Cardiac fibroblast (primary cell): ENCODE data around the gene NTRK3.

ENCODE experiments used
- DNase-seq, 2 donors: peaks; one replicate each; pipeline versions ENCODE4 v3.0.0 to v3.0.0-alpha.2; 2010; ENCODE audit warnings: low read depth in 2 of 2
- H3K4me3 ChIP-seq, 2 donors: replicated peaks in 1 of 2; 1 replicate in 1 of 2; 2 replicates in 1 of 2; pipeline ENCODE4 v1.5.1; 2011; ENCODE audit warnings: low read depth in 2 of 2, low read length in 2 of 2, mild to moderate bottlenecking in 2 of 2, moderate library complexity in 1 of 2
- TF ChIP-seq, protein P1 (sequence below): IDR thresholded peaks from one replicate; pipeline ENCODE4 v1.5.1; 2011; ENCODE audit warnings: low read depth, mild to moderate bottlenecking, low read length, inconsistent platforms

Gene NTRK3

DNA sequence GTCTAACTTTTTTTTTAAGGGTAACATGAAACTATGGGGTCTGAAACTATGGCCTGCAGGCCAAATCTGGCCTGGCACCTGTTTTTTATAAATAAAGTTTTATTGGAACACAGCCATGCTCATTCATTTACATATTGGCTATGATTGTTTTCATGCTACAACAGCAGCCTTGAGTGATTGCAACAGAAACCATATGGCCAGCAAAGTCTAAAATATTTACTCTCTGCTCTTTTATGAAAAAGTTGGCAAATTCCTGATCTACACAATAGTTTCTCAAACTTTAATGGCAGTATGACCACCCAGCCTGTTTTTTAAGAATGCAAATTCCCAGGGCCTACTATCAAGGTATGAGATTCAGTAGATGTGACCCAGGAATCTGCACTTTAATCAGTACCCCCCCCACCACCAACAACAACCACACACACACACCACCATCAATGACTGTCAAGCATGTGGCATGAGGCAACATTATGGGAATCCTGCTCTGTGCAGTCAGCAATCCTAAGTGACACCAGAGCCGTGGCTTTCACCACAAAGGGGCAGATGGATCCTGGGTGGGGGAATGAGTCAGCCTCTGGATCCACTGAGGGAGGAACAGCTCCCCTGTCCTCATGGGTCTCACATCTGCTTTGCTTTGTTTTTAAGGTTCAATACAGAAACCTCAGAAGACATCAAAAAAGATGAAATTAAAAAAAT lies 142.8 kb downstream of the NTRK3 start:
- H3K4me3 ChIP-seq = no peak overlapping the region
- TF ChIP-seq, protein P1, sequence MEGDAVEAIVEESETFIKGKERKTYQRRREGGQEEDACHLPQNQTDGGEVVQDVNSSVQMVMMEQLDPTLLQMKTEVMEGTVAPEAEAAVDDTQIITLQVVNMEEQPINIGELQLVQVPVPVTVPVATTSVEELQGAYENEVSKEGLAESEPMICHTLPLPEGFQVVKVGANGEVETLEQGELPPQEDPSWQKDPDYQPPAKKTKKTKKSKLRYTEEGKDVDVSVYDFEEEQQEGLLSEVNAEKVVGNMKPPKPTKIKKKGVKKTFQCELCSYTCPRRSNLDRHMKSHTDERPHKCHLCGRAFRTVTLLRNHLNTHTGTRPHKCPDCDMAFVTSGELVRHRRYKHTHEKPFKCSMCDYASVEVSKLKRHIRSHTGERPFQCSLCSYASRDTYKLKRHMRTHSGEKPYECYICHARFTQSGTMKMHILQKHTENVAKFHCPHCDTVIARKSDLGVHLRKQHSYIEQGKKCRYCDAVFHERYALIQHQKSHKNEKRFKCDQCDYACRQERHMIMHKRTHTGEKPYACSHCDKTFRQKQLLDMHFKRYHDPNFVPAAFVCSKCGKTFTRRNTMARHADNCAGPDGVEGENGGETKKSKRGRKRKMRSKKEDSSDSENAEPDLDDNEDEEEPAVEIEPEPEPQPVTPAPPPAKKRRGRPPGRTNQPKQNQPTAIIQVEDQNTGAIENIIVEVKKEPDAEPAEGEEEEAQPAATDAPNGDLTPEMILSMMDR = no peak
- DNase-seq = no peak

DNA sequence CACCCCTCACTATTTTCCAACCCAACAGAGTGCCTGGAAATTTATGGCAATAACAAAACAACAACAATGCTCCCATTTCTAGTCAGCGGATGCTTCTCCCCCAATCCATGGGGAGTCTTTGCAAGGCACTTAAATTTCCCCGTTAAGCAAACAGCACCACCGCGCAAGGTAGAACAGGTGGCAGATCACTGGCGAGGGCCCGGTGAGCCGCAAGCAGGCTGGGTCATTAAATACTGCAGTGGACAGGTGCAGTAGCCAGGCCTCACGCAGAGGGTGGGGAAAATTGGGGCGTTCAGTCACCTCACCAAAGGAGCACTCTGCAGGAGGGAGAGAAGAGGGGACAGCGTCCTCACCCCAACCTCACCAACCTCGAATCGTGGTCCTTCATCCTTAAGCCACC lies 147.5 kb downstream of the NTRK3 start:
- TF ChIP-seq, protein P1 = no peak
- no peak for DNase-seq
- no peak overlapping the region for H3K4me3 ChIP-seq

DNA sequence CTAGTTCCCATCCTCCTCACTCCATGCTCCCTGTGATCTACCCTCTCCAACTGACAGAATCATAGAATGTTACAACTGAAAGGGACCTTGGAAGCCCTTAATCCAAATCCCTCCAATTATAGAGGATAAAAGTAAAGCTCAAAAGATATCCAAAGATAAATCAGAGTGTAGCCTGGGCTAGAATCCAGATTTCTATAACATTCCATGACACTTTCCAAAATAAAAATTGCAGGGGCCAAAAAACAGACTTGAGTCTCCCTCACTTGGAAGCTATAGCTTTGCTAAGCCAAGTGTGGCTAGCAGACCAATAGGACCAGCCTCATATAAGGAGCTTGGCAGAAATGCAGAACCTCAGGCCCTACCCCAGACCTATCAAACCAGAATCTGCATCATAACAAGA lies 148.1 kb downstream of the NTRK3 start:
- TF ChIP-seq, protein P1 = no peak
- no peak overlapping the region for H3K4me3 ChIP-seq
- no peak for DNase-seq

DNA sequence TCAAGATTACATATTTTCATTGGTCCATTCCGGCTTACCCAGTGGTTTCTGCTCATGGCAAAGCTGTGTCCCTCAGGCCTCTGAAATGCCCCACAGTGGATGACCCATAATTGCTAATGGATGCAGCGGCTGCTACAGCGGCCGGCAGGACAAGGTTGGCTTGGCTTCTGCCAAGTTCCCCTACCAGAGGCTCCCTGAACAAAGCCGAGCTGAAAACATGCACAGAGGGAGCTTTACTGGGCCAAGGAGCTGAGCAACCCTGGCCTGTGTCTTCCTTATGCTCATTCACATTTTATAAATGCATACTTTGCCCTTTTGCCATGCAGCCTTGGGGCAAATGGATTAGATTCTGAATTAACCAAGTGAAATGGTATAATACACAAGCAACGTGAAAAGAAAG lies 150.5 kb downstream of the NTRK3 start:
- TF ChIP-seq, protein P1 = no peak
- no peak overlapping the region for H3K4me3 ChIP-seq
- DNase-seq = no peak

DNA sequence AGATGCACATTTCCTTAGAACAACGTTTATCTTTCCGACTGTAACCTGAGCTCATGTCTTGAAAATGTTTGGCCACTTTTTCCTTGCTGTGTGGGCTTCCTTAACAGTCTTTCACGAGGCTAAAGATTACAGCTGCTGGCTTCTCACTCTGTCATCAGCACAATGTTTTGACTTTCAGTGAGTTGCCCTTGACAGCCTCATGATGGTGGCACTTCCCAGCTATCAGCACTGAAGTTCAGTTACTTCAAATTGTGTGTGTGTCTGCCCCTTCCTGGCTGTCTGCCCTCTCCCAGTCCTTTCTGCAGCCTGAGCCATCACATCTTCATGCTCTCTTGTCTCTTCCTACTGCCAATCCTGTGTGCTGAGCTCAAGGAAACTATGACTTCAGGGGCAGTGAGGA lies 152.2 kb downstream of the NTRK3 start:
- TF ChIP-seq, protein P1 = no peak
- no peak for DNase-seq
- no peak overlapping the region for H3K4me3 ChIP-seq

DNA sequence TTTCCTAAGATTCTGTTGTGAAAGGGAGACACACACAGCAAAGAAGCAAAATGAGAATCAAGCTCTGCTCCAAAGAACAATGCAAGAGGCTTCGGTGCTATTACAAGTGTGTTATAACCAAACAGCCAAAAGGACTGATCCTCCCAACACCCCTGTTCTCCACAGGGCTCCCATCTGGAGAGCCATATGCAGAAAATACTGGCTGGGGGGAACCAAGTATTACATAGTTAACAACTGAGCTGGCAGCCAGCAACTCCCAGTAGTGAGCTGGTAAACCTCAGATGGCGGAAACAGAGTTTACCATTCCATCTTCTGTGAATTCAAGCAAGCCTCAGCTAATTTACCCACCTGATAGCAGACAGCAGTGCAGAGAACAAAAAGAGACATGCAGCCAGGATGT lies 156.4 kb downstream of the NTRK3 start:
- no peak overlapping the region for H3K4me3 ChIP-seq
- TF ChIP-seq, protein P1 = no peak
- no peak for DNase-seq

DNA sequence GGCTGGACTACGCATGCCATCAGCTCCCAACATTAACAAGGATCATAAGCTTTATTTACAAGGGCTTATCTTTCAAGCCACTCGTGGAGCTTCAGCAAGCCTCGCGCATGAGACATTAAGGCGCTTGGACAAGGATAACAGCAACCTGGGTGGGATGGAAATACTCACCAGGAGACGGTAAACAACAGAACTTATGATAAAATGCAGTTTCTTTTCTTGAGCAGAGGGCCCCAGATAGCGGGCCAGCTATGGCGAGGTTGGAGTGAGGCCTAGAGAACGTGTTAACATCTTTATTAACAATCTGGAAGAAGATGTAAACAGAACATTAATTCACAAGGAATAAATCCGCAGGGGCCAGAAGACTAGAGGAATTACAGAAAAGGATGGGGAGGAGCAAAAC lies 158.2 kb downstream of the NTRK3 start:
- TF ChIP-seq, protein P1 = no peak
- no peak for DNase-seq
- no peak overlapping the region for H3K4me3 ChIP-seq
